ENCODE data around the gene DNASE1L1. TPM values are rescaled to one million over a fixed set of nuclear protein-coding genes. Genes with fewer than 3 reads are reported as not detected.
"Not testable (repeated sequence)": the region's sequence is repeated elsewhere in the genome, so short reads cannot be mapped to it uniquely, and the experiment has no call there.

Gene DNASE1L1
- total RNA-seq, 1 donor = 74.6 TPM

DNA sequence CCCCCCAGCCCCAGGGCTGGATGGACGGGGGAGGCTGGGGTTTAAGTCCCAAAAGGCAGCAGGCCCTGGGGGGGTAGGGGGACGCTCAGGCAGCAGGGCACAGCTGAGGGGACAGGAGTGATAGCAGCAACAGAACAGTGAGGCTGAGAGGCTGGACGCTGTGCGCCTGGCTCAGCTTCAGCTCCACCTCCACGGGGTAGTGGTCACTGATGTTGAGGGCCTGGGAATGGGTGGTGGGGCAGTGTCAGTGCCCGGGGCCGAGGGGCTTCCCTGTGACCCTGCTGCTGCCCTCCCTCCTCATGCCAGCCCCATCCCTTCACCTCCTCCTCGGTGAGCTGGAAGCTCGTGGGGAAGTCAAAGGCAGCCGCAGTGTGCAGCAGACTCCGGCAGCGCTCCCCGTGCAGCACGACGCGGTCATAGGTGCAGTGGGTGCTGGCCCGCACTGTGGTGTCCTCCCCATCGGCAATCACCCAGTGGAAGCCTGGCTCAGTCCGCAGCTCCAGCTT, 6.4 kb downstream of the DNASE1L1 start:
- peaks cover 3% of the 10 kb centered on the region for H3K4me1 ChIP-seq (ENCODE audit: insufficient read depth, low read length)
- peaks cover 20% of the 10 kb centered on the region for H4K20me1 ChIP-seq (ENCODE audit: insufficient read depth, low read length)
- H3K36me3 ChIP-seq (ENCODE audit: insufficient read depth, low read length) = peaks cover 30% of the 10 kb centered on the region
- no peaks in the 10 kb centered on the region for H3K27me3 ChIP-seq (ENCODE audit: insufficient read depth, low read length)
- no peak overlapping the region for H2AFZ ChIP-seq (ENCODE audit: low read length)
- H3K4me3 ChIP-seq (ENCODE audit: insufficient read depth, low read length) = no peak overlapping the region
- no peak overlapping the region for H3K4me2 ChIP-seq (ENCODE audit: insufficient read depth, low read length)
- DNase-seq (ENCODE audit: insufficient read length, low spot score, missing footprints) = no peak
- peaks cover 20% of the 10 kb centered on the region for H3K79me2 ChIP-seq (ENCODE audit: insufficient read depth, low read length)
- H3K9me3 ChIP-seq (ENCODE audit: low read depth, low read length) = no peaks in the 10 kb centered on the region
- H3K27ac ChIP-seq (ENCODE audit: low read depth, low read length) = no peak overlapping the region
- TF ChIP-seq, protein P1, sequence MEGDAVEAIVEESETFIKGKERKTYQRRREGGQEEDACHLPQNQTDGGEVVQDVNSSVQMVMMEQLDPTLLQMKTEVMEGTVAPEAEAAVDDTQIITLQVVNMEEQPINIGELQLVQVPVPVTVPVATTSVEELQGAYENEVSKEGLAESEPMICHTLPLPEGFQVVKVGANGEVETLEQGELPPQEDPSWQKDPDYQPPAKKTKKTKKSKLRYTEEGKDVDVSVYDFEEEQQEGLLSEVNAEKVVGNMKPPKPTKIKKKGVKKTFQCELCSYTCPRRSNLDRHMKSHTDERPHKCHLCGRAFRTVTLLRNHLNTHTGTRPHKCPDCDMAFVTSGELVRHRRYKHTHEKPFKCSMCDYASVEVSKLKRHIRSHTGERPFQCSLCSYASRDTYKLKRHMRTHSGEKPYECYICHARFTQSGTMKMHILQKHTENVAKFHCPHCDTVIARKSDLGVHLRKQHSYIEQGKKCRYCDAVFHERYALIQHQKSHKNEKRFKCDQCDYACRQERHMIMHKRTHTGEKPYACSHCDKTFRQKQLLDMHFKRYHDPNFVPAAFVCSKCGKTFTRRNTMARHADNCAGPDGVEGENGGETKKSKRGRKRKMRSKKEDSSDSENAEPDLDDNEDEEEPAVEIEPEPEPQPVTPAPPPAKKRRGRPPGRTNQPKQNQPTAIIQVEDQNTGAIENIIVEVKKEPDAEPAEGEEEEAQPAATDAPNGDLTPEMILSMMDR (IDR thresholded peaks at IDR 0.05; ENCODE audit: extremely low read depth, low read depth, low read length) = no peak

DNA sequence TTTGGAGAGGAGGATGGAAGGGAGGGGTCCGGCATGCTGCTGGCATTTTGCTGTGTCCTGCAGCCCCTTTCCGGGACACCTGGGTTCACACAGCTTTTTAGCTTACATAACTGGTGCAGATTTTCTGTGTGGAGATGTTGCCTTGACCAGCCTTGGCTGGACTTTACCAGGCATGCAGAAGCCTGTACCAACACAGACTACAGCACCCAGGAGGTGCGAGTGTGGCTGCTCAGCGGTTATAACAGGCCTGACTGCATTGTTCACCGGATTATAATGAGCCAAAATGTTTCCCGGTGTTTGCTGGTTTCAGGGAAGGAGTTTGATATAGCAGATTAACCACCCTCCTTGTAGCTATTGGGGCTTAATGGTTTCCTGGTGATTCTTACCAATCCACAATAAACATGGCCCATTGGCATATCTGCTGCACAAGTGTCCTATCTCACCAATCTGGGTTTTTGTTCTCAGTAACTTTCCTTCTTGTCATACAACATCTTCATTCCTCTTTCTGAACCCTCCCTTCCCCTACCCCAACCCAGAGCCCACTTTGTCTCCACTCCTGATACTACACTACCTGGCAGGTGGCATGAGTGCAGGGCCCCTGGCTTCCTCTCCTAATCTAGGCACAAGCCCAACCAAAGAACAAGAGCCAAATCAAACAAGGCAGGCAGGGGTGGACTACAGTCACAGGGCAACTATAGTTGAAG, 7.0 kb downstream of the DNASE1L1 start:
- peaks cover 20% of the 10 kb centered on the region for H4K20me1 ChIP-seq (ENCODE audit: insufficient read depth, low read length)
- no peak overlapping the region for H2AFZ ChIP-seq (ENCODE audit: low read length)
- H3K4me3 ChIP-seq (ENCODE audit: insufficient read depth, low read length) = no peak overlapping the region
- no peak overlapping the region for H3K27ac ChIP-seq (ENCODE audit: low read depth, low read length)
- peaks cover 3% of the 10 kb centered on the region for H3K4me1 ChIP-seq (ENCODE audit: insufficient read depth, low read length)
- no peak overlapping the region for H3K4me2 ChIP-seq (ENCODE audit: insufficient read depth, low read length)
- no peaks in the 10 kb centered on the region for H3K27me3 ChIP-seq (ENCODE audit: insufficient read depth, low read length)
- H3K36me3 ChIP-seq (ENCODE audit: insufficient read depth, low read length) = peaks cover 30% of the 10 kb centered on the region
- no peaks in the 10 kb centered on the region for H3K9me3 ChIP-seq (ENCODE audit: low read depth, low read length)
- TF ChIP-seq, protein P1 (IDR thresholded peaks at IDR 0.05; ENCODE audit: extremely low read depth, low read depth, low read length) = no peak
- peaks cover 20% of the 10 kb centered on the region for H3K79me2 ChIP-seq (ENCODE audit: insufficient read depth, low read length)
- DNase-seq (ENCODE audit: insufficient read length, low spot score, missing footprints) = no peak

DNA sequence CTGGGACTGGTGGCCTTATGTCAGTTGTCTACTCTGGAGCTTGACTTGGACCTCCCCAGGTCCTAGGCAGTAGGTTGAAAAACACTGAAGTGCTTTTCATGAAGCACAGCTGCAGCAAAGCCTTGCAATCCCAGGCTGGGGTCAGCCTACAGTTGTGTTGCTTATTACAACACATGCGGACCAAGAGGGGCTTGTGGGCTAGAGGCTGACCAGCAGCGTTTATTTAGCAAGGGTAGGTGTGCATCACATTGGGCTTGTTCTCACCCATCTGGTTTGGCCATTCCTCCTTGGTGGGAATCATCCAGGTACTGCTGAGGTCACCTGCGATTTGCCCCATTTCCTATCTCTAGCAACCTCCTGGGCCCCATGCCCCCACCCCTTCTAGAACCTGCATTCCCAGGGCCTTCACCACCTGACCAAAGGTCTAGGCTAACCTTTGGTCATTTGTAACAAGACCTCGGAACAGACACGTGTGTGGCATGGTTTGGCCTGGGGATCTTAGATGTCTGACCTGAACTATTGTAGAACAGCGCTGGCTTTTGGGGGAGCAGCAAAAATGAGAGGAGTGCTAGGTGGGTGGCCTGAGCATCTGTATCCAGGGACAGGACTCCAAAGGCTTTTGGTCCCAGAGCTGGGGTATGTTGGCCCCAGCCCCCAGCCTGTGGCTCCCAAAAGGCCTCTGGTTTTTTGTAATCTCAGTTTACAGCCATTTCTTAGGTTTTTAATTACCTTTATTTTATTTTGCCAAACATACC, 7.8 kb downstream of the DNASE1L1 start:
- peaks cover 3% of the 10 kb centered on the region for H3K4me1 ChIP-seq (ENCODE audit: insufficient read depth, low read length)
- peaks cover 30% of the 10 kb centered on the region for H3K36me3 ChIP-seq (ENCODE audit: insufficient read depth, low read length)
- no peak for DNase-seq (ENCODE audit: insufficient read length, low spot score, missing footprints)
- peaks cover 20% of the 10 kb centered on the region for H4K20me1 ChIP-seq (ENCODE audit: insufficient read depth, low read length)
- no peak overlapping the region for H2AFZ ChIP-seq (ENCODE audit: low read length)
- TF ChIP-seq, protein P1 (IDR thresholded peaks at IDR 0.05; ENCODE audit: extremely low read depth, low read depth, low read length) = no peak
- no peaks in the 10 kb centered on the region for H3K9me3 ChIP-seq (ENCODE audit: low read depth, low read length)
- H3K79me2 ChIP-seq (ENCODE audit: insufficient read depth, low read length) = peaks cover 20% of the 10 kb centered on the region
- no peaks in the 10 kb centered on the region for H3K27me3 ChIP-seq (ENCODE audit: insufficient read depth, low read length)
- H3K4me2 ChIP-seq (ENCODE audit: insufficient read depth, low read length) = no peak overlapping the region
- no peak overlapping the region for H3K4me3 ChIP-seq (ENCODE audit: insufficient read depth, low read length)
- no peak overlapping the region for H3K27ac ChIP-seq (ENCODE audit: low read depth, low read length)

DNA sequence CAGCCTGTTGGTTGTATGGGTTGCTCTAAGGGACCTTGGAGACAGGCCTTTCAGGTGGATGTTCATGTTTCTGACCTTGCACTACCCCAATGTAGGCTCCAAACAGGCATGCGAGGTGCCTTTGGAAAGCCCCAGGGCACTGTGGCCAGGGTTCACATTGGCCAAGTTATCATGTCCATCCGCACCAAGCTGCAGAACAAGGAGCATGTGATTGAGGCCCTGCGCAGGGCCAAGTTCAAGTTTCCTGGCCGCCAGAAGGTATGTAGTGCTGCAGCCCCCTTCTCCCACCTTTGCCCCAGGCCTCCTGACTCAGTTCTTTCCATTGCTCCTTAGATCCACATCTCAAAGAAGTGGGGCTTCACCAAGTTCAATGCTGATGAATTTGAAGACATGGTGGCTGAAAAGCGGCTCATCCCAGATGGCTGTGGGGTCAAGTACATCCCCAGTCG, 8.7 kb downstream of the DNASE1L1 start:
- peak overlapping the region; percentile 85 for H3K4me2 ChIP-seq (ENCODE audit: insufficient read depth, low read length)
- peak overlapping the region; percentile 79 for H3K4me3 ChIP-seq (ENCODE audit: insufficient read depth, low read length)
- H3K27ac ChIP-seq (ENCODE audit: low read depth, low read length) = not testable (repeated sequence)

More for the DNA sequence above, 8.7 kb downstream of the DNASE1L1 start:
- peaks cover 30% of the 10 kb centered on the region for H3K36me3 ChIP-seq (ENCODE audit: insufficient read depth, low read length)
- H3K4me1 ChIP-seq (ENCODE audit: insufficient read depth, low read length); H3K9me3 ChIP-seq (ENCODE audit: low read depth, low read length); DNase-seq (ENCODE audit: insufficient read length, low spot score, missing footprints); H3K27me3 ChIP-seq (ENCODE audit: insufficient read depth, low read length); H2AFZ ChIP-seq (ENCODE audit: low read length): not testable (repeated sequence)
- peaks cover 20% of the 10 kb centered on the region for H4K20me1 ChIP-seq (ENCODE audit: insufficient read depth, low read length)
- H3K79me2 ChIP-seq (ENCODE audit: insufficient read depth, low read length) = peaks cover 20% of the 10 kb centered on the region

Measured in osteoblast (primary cell).